ENCODE data around the gene C5. TPM values are rescaled to one million over a fixed set of nuclear protein-coding genes. Genes with fewer than 3 reads are reported as not detected.

Gene C5
- total RNA-seq, 1 experiment from 2014 or later, result 0.66 TPM

GRCh38 chr9:120928483-120929228, 121.4 kb downstream of the C5 start:
- no peaks in the 10 kb centered on the region for H4K20me1 ChIP-seq (ENCODE audit: insufficient read depth)
- ATAC-seq (peak; percentile 87), DNase-seq (ENCODE audit: low read depth, low spot score) (no peak)
- ChIA-PET RAD21 (ENCODE audit: low non-redundant PET in 1 of 2, low total read pairs in 2 of 2, uncharacterized antibody in 2 of 2, unreplicated experiment in 2 of 2) (no interaction called here), CTCF (no interaction called here), POLR2A (interaction anchor here (1.2 kb wide), 1 partner anchor 101 kb away, joined by 3 read pairs; no protein-coding TSS in a partner anchor)
- no peaks in the 10 kb centered on the region for H3K36me3 ChIP-seq (ENCODE audit: control insufficient read depth in 1 of 2, insufficient read depth in 2 of 2, low read length in 2 of 2)
- peak overlapping the region; percentile 59 for H3K9ac ChIP-seq (ENCODE audit: low read length)
- TF ChIP-seq CBX3 (IDR thresholded peaks at IDR 0.05; ENCODE audit: low read depth) (no peak), POLR2AphosphoS5 (IDR thresholded peaks at IDR 0.05; ENCODE audit: low read depth, low read length) (peak; percentile 67), YY1 (IDR thresholded peaks at IDR 0.05; ENCODE audit: extremely low read depth, insufficient replicate concordance, low read depth, low read length) (peak; percentile 5), ATF3 (IDR thresholded peaks at IDR 0.05) (no peak), EGR1 (IDR thresholded peaks at IDR 0.05; ENCODE audit: low read depth) (peak; percentile 40; the same call in 1 of the 2 replicates), ZFX (IDR thresholded peaks at IDR 0.05) (peak; percentile 53)
- TF ChIP-seq, protein P1, sequence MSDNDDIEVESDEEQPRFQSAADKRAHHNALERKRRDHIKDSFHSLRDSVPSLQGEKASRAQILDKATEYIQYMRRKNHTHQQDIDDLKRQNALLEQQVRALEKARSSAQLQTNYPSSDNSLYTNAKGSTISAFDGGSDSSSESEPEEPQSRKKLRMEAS (IDR thresholded peaks at IDR 0.05), result no peak
- H3K4me1 ChIP-seq (ENCODE audit: control insufficient read depth in 1 of 2, insufficient read depth in 2 of 2, low read length in 2 of 2), result peaks cover 4 to 17% of the 10 kb centered on the region in 2 experiments; a peak in 2 of 4 replicates
- no peaks in the 10 kb centered on the region for H3K9me2 ChIP-seq (ENCODE audit: insufficient read depth)
- peak overlapping the region; percentile 47; the same call in 1 of the 2 replicates for H3K27ac ChIP-seq (ENCODE audit: low read depth, low read length)
- H2AFZ ChIP-seq (ENCODE audit: low read depth, low read length, poor library complexity, severe bottlenecking), result peak overlapping the region; percentile 85
- H3K4me3 ChIP-seq (replicated peaks in 1 of 2; ENCODE audit: low read depth in 1 of 2, low read length in 2 of 2), result peak overlapping the region; percentile 42 to 58
- H3K9me3 ChIP-seq (ENCODE audit: control insufficient read depth in 1 of 2, insufficient read depth in 1 of 2, low read depth in 1 of 2, low read length in 2 of 2), result no peaks in the 10 kb centered on the region
- peak overlapping the region; percentile 79 for H3K4me2 ChIP-seq (ENCODE audit: low read length)
- no TSS peak for BruUV-seq (replicated peaks)
- intact Hi-C loops (cut with micrococcal nuclease), result no loop called here
- no peaks in the 10 kb centered on the region for H3K27me3 ChIP-seq (ENCODE audit: insufficient read depth, low read length)
- H3K79me2 ChIP-seq (ENCODE audit: insufficient read depth, low read length), result no peaks in the 10 kb centered on the region

DNA sequence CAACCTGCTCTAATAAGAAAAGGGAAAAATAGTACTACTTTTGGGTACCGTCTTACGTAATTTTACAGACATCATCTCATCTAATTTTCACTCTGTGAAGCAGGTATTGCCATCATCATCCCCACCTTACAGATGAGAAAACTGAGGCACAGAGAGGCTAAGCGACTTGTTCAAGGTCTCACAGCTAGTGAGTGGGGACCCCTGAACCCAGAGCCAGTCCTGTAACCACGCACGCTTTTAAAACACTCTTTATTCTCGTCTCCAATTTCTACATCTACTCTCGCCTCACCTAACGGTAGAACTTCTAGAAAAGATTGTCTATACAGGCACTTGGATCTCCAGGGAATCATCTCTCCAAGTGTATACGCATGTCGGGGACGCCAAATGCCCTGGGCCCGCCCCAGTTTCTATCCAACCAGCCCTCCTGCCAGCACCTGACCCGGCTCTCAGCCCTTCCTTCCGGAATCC, 122.0 kb downstream of the C5 start:
- Histone ChIP-seq H3K36me3 (ENCODE audit: control insufficient read depth in 1 of 2, insufficient read depth in 2 of 2, low read length in 2 of 2) (no peaks in the 10 kb centered on the region), H3K9me3 (ENCODE audit: control insufficient read depth in 1 of 2, insufficient read depth in 1 of 2, low read depth in 1 of 2, low read length in 2 of 2) (no peaks in the 10 kb centered on the region), H3K79me2 (ENCODE audit: insufficient read depth, low read length) (no peaks in the 10 kb centered on the region), H4K20me1 (ENCODE audit: insufficient read depth) (no peaks in the 10 kb centered on the region), H3K4me1 (ENCODE audit: control insufficient read depth in 1 of 2, insufficient read depth in 2 of 2, low read length in 2 of 2) (peaks cover 4 to 17% of the 10 kb centered on the region in 2 experiments; a peak in 2 of 4 replicates), H3K4me2 (ENCODE audit: low read length) (peak overlapping the region; percentile 79), H3K27me3 (ENCODE audit: insufficient read depth, low read length) (no peaks in the 10 kb centered on the region), H2AFZ (ENCODE audit: low read depth, low read length, poor library complexity, severe bottlenecking) (no peak overlapping the region), H3K4me3 (replicated peaks in 1 of 2; ENCODE audit: low read depth in 1 of 2, low read length in 2 of 2) (peak overlapping the region; percentile 42 to 58), H3K9me2 (ENCODE audit: insufficient read depth) (no peaks in the 10 kb centered on the region), H3K9ac (ENCODE audit: low read length) (peak overlapping the region; percentile 59), H3K27ac (ENCODE audit: low read depth, low read length) (no peak overlapping the region; the same call in 1 of the 2 replicates)
- no peak for DNase-seq (ENCODE audit: low read depth, low spot score)
- ATAC-seq, result no peak
- CTCF ChIA-PET, result no interaction called here
- intact Hi-C loops (cut with micrococcal nuclease), result no loop called here
- RAD21 ChIA-PET (ENCODE audit: low non-redundant PET in 1 of 2, low total read pairs in 2 of 2, uncharacterized antibody in 2 of 2, unreplicated experiment in 2 of 2), result no interaction called here
- BruUV-seq (replicated peaks), result no TSS peak
- POLR2A ChIA-PET, result no interaction called here
- TF ChIP-seq JUND (IDR thresholded peaks at IDR 0.05) (no peak), YY1 (IDR thresholded peaks at IDR 0.05; ENCODE audit: extremely low read depth, insufficient replicate concordance, low read depth, low read length) (no peak), ATF3 (IDR thresholded peaks at IDR 0.05) (no peak), POLR2A (IDR thresholded peaks at IDR 0.05; ENCODE audit: borderline replicate concordance, extremely low read depth, insufficient read depth, insufficient read length) (no peak), SP1 (IDR thresholded peaks at IDR 0.05; ENCODE audit: low read depth) (no peak), TCF7L2 (IDR thresholded peaks at IDR 0.05; ENCODE audit: borderline replicate concordance, extremely low read depth, insufficient read depth, insufficient read length) (no peak)

Measured in HCT116 (cell line).